ENCODE results near the gene MS4A10. TPM values are rescaled to one million over a fixed set of nuclear protein-coding genes. Genes with fewer than 3 reads are reported as not detected.

MS4A10 gene
- total and polyA plus RNA-seq, 10 of the 15 experiments (the other 5 are each of a cell fraction or from before 2014, with no cell fraction given): not detected

GRCh38 chr11:60768202-60768601 is 16.9 kb upstream of the MS4A10 start (continued):
- TF ChIP-seq CTCF (IDR thresholded peaks at IDR 0.05 in 2 of 3, conservative IDR thresholded peaks at IDR 0.05 in 1 of 3; ENCODE audit: control insufficient read depth in 2 of 3, extremely low read depth in 1 of 3, insufficient read depth in 1 of 3, low read depth in 3 of 3, low read length in 3 of 3): no peak
- TF ChIP-seq CREM (IDR thresholded peaks at IDR 0.05; ENCODE audit: low read depth): no peak
- no peak for TF ChIP-seq STAT3 (IDR thresholded peaks at IDR 0.05; ENCODE audit: low read depth, low read length)
- no peak for TF ChIP-seq CHD1 (IDR thresholded peaks at IDR 0.05; ENCODE audit: low read depth, low read length)
- no peak for TF ChIP-seq KAT2A (conservative IDR thresholded peaks at IDR 0.05; ENCODE audit: control insufficient read depth, low read depth, low read length)

- intact Hi-C loops (cut with micrococcal nuclease; ENCODE audit: unreplicated experiment): loop anchor here (10.0 kb wide), 3 partner anchors 396 to 574 kb away; partner anchors contain the start of gene VPS37C
- Histone ChIP-seq H2AFZ (ENCODE audit: control insufficient read depth, low read depth, low read length) (no peak overlapping the region), H3K4me1 (ENCODE audit: control insufficient read depth, insufficient read depth, low read length) (peaks cover 28% of the 10 kb centered on the region), H3K79me2 (ENCODE audit: control insufficient read depth, insufficient read depth, low read length) (no peaks in the 10 kb centered on the region), H3K27ac (ENCODE audit: control insufficient read depth, insufficient read depth) (no peak overlapping the region), H3K27me3 (replicated peaks in 1 of 2; ENCODE audit: control insufficient read depth in 2 of 2, insufficient read depth in 2 of 2, low read length in 1 of 2) (no peaks in the 10 kb centered on the region), H3K4me3 (no peak overlapping the region), H3K9ac (ENCODE audit: control insufficient read depth, insufficient read depth, low read length) (no peak overlapping the region), H4K20me1 (ENCODE audit: control insufficient read depth, insufficient read depth) (no peaks in the 10 kb centered on the region; the same call in 1 of the 2 replicates), H3K9me3 (replicated peaks; ENCODE audit: control insufficient read depth, insufficient read depth, low read length) (peaks cover 1% of the 10 kb centered on the region; the same call in 2 of the 3 replicates), H3K4me2 (ENCODE audit: control insufficient read depth, insufficient read depth) (no peak overlapping the region), H3K36me3 (ENCODE audit: control insufficient read depth in 2 of 2, insufficient read depth in 2 of 2, low read length in 1 of 2) (no peaks in the 10 kb centered on the region)
- no TSS peak for BruUV-seq (replicated peaks)
- 57% methylated on average over 4 of the region's 4 CpGs for WGBS (ENCODE audit: insufficient coverage, insufficient replicate concordance, low lambda C conversion rate, missing lambda C conversion rate)
- FAIRE-seq (no peak), DNase-seq (ENCODE audit: low read depth, low spot score) (no peak), ATAC-seq (no peak)
- ChIA-PET RAD21 (ENCODE audit: unreplicated experiment) (no interaction called here), CTCF (no interaction called here), SMC1A (ENCODE audit: uncharacterized antibody, unreplicated experiment) (interaction anchor here (2.8 kb wide), 1 partner anchor 10 kb away, joined by 8 read pairs; no protein-coding TSS in a partner anchor), POLR2A (no interaction called here)
- in situ Hi-C loops (cut with MboI): loop anchor here (10.0 to 25.0 kb wide), 2 partner anchors 404 to 1582 kb away; no protein-coding TSS in a partner anchor
- TF ChIP-seq HCFC1 (IDR thresholded peaks at IDR 0.05; ENCODE audit: low read length): no peak
- TF ChIP-seq JUND (IDR thresholded peaks at IDR 0.05; ENCODE audit: low read depth, low read length): no peak
- no peak for TF ChIP-seq RFX5 (IDR thresholded peaks at IDR 0.05; ENCODE audit: low read depth, low read length)
- no peak for TF ChIP-seq IRF3 (IDR thresholded peaks at IDR 0.05)
- no peak for TF ChIP-seq CHD1 (IDR thresholded peaks at IDR 0.05; ENCODE audit: low read depth, low read length)
- TF ChIP-seq TCF3 (IDR thresholded peaks at IDR 0.05; ENCODE audit: borderline replicate concordance, insufficient read depth, low read depth, low read length): no peak
- TF ChIP-seq ZBTB11 (CRISPR knock-in tag; IDR thresholded peaks at IDR 0.05): no peak
- no peak for TF ChIP-seq MXI1 (IDR thresholded peaks at IDR 0.05; ENCODE audit: low read depth, low read length)
- no peak for TF ChIP-seq STAT1 (conservative IDR thresholded peaks at IDR 0.05)
- no peak for TF ChIP-seq SRF (IDR thresholded peaks at IDR 0.05; ENCODE audit: low read depth in 2 of 2, low read length in 2 of 2)
- TF ChIP-seq POLR2A (IDR thresholded peaks at IDR 0.05; ENCODE audit: low read depth, low read length): no peak
- no peak for TF ChIP-seq YY1 (IDR thresholded peaks at IDR 0.05; ENCODE audit: low read depth, low read length)
These were observed 15.9 kb upstream of the MS4A10 start for GRCh38 chr11:60769273-60769672.
